ENCODE measurements around the gene GPR84. TPM values are rescaled to one million over a fixed set of nuclear protein-coding genes. Genes with fewer than 3 reads are reported as not detected.

The GPR84 gene
- total and polyA plus RNA-seq, 2 donors = 0.26 to 0.96 TPM

- H3K36me3 ChIP-seq (ENCODE audit: insufficient read depth) = peaks cover under 1% of the 10 kb centered on the region
- H3K4me1 ChIP-seq (ENCODE audit: insufficient read depth) = peaks cover 1% of the 10 kb centered on the region
- H3K4me3 ChIP-seq (ENCODE audit: low read depth, low read length) = no peak overlapping the region
- no peak overlapping the region for H3K27ac ChIP-seq (ENCODE audit: low read depth)
- no peak for DNase-seq (ENCODE audit: extremely low spot score)
- 70% methylated on average over 2 of the region's 2 CpGs for WGBS
These were observed 10.4 kb upstream of the GPR84 start for GRCh38 chr12:54374562-54375258.

- peaks cover 3% of the 10 kb centered on the region for H3K4me1 ChIP-seq (ENCODE audit: insufficient read depth)
- DNase-seq (ENCODE audit: extremely low spot score) = no peak
- no peak overlapping the region for H3K27ac ChIP-seq (ENCODE audit: low read depth)
- no peak overlapping the region for H3K4me3 ChIP-seq (ENCODE audit: low read depth, low read length)
- WGBS = 90% methylated on average over 10 of the region's 10 CpGs
- H3K36me3 ChIP-seq (ENCODE audit: insufficient read depth) = peaks cover 2% of the 10 kb centered on the region
These were observed 9.6 kb upstream of the GPR84 start for GRCh38 chr12:54373649-54374561.

GRCh38 chr12:54372113-54372806, 8.0 kb upstream of the GPR84 start:
- WGBS = 54% methylated on average over 8 of the region's 8 CpGs
- Histone ChIP-seq H3K4me1 (ENCODE audit: insufficient read depth) (peaks cover 3% of the 10 kb centered on the region), H3K4me3 (ENCODE audit: low read depth, low read length) (no peak overlapping the region)

GRCh38 chr12:54371328-54372112, 7.2 kb upstream of the GPR84 start:
- Histone ChIP-seq H3K27ac (ENCODE audit: low read depth) (peak overlapping the region; percentile 48), H3K4me3 (ENCODE audit: low read depth, low read length) (no peak overlapping the region), H3K4me1 (ENCODE audit: insufficient read depth) (peaks cover 3% of the 10 kb centered on the region), H3K36me3 (ENCODE audit: insufficient read depth) (peaks cover 2% of the 10 kb centered on the region)
- DNase-seq (ENCODE audit: extremely low spot score) = no peak
- WGBS = 37% methylated on average over 5 of the region's 5 CpGs

More at GRCh38 chr12:54372113-54372806, 8.0 kb upstream of the GPR84 start:
- Histone ChIP-seq H3K36me3 (ENCODE audit: insufficient read depth) (peaks cover 2% of the 10 kb centered on the region), H3K27ac (ENCODE audit: low read depth) (peak overlapping the region; percentile 48)
- DNase-seq (ENCODE audit: extremely low spot score) = no peak

- 9% methylated on average over 44 of the region's 44 CpGs for WGBS
- H3K27ac ChIP-seq (ENCODE audit: low read depth) = no peak overlapping the region
- peaks cover 3% of the 10 kb centered on the region for H3K4me1 ChIP-seq (ENCODE audit: insufficient read depth)
- DNase-seq (ENCODE audit: extremely low spot score) = no peak
- H3K4me3 ChIP-seq (ENCODE audit: low read depth, low read length) = peak overlapping the region; percentile 30
- H3K36me3 ChIP-seq (ENCODE audit: insufficient read depth) = peaks cover 2% of the 10 kb centered on the region
These were observed 6.0 kb upstream of the GPR84 start for GRCh38 chr12:54370171-54370730.

- Histone ChIP-seq H3K27ac (ENCODE audit: low read depth) (no peak overlapping the region), H3K4me1 (ENCODE audit: insufficient read depth) (peaks cover 3% of the 10 kb centered on the region), H3K36me3 (ENCODE audit: insufficient read depth) (peaks cover 2% of the 10 kb centered on the region), H3K4me3 (ENCODE audit: low read depth, low read length) (peak overlapping the region; percentile 30)
- no peak for DNase-seq (ENCODE audit: extremely low spot score)
- 44% methylated on average over 21 of the region's 21 CpGs for WGBS
These were observed 5.4 kb upstream of the GPR84 start for GRCh38 chr12:54369597-54370131.

GRCh38 chr12:54368709-54369596, 4.7 kb upstream of the GPR84 start:
- H3K27ac ChIP-seq (ENCODE audit: low read depth) = no peak overlapping the region
- H3K4me3 ChIP-seq (ENCODE audit: low read depth, low read length) = no peak overlapping the region
- peaks cover 2% of the 10 kb centered on the region for H3K36me3 ChIP-seq (ENCODE audit: insufficient read depth)
- 22% methylated on average over 40 of the region's 40 CpGs for WGBS
- H3K4me1 ChIP-seq (ENCODE audit: insufficient read depth) = peaks cover 3% of the 10 kb centered on the region
- DNase-seq (ENCODE audit: extremely low spot score) = peak; percentile 88

- DNase-seq (ENCODE audit: extremely low spot score) = no peak
- Histone ChIP-seq H3K36me3 (ENCODE audit: insufficient read depth) (peaks cover 2% of the 10 kb centered on the region), H3K4me3 (ENCODE audit: low read depth, low read length) (no peak overlapping the region), H3K27ac (ENCODE audit: low read depth) (no peak overlapping the region), H3K4me1 (ENCODE audit: insufficient read depth) (peaks cover 3% of the 10 kb centered on the region)
- 21% methylated on average over 5 of the region's 5 CpGs for WGBS
These were observed 3.9 kb upstream of the GPR84 start for GRCh38 chr12:54368025-54368708.

- 81% methylated on average over 6 of the region's 6 CpGs for WGBS
- Histone ChIP-seq H3K27ac (ENCODE audit: low read depth) (no peak overlapping the region), H3K36me3 (ENCODE audit: insufficient read depth) (no peaks in the 10 kb centered on the region), H3K4me1 (ENCODE audit: insufficient read depth) (no peaks in the 10 kb centered on the region), H3K4me3 (ENCODE audit: low read depth, low read length) (no peak overlapping the region)
- no peak for DNase-seq (ENCODE audit: extremely low spot score)
These were observed 668 bp downstream of the GPR84 start for GRCh38 chr12:54363618-54364017.

- DNase-seq (ENCODE audit: extremely low spot score) = no peak
- 80% methylated on average over 8 of the region's 8 CpGs for WGBS
These were observed 1.2 kb downstream of the GPR84 start for GRCh38 chr12:54363047-54363446.

GRCh38 chr12:54360717-54361456, 3.4 kb downstream of the GPR84 start:
- WGBS = 59% methylated on average over 16 of the region's 16 CpGs
- H3K4me1 ChIP-seq (ENCODE audit: insufficient read depth) = no peaks in the 10 kb centered on the region
- H3K27ac ChIP-seq (ENCODE audit: low read depth) = no peak overlapping the region
- DNase-seq (ENCODE audit: extremely low spot score) = no peak
- H3K36me3 ChIP-seq (ENCODE audit: insufficient read depth) = no peaks in the 10 kb centered on the region
- no peak overlapping the region for H3K4me3 ChIP-seq (ENCODE audit: low read depth, low read length)

More at GRCh38 chr12:54363047-54363446, 1.2 kb downstream of the GPR84 start:
- Histone ChIP-seq H3K27ac (ENCODE audit: low read depth) (no peak overlapping the region), H3K4me1 (ENCODE audit: insufficient read depth) (no peaks in the 10 kb centered on the region), H3K36me3 (ENCODE audit: insufficient read depth) (no peaks in the 10 kb centered on the region), H3K4me3 (ENCODE audit: low read depth, low read length) (no peak overlapping the region)

Data from urinary bladder (tissue), 4 donors.